Astrocyte (in vitro differentiated cells and primary cell): ENCODE data around the gene AMPD3. TPM values are rescaled to one million over a fixed set of nuclear protein-coding genes. Genes with fewer than 3 reads are reported as not detected.
A peak's percentile ranks its signal among the peaks of the same experiment; 100 is the strongest.

Experiments
- DNase-seq: peaks from one replicate; pipeline ENCODE4 v3.0.0-alpha.2; 2010; ENCODE audit warnings: low read depth
- FAIRE-seq: peaks from 2 replicates; lab custom pipeline; 2011; peaks lifted over from hg19 to GRCh38; lab: Jason Lieb, UNC
- H2AFZ ChIP-seq: 2 replicates; pipeline ENCODE4 v1.6.0; 2012; ENCODE audit warnings: low read depth, low read length, inconsistent platforms
- H3K27ac ChIP-seq: 2 replicates; pipeline ENCODE4 v1.5.1; 2011; ENCODE audit warnings: low read depth, low read length, inconsistent platforms
- H3K27me3 ChIP-seq: 2 replicates; pipeline ENCODE4 v1.6.0; 2011; ENCODE audit warnings: low read length, inconsistent platforms; ENCODE audit not compliant: insufficient read depth
- H3K36me3 ChIP-seq: 2 replicates; pipeline ENCODE4 v1.5.1; 2011; ENCODE audit warnings: low read length, inconsistent platforms; ENCODE audit not compliant: insufficient read depth
- H3K4me1 ChIP-seq: 2 replicates; pipeline ENCODE4 v1.5.1; 2011; ENCODE audit warnings: low read length, inconsistent platforms; ENCODE audit not compliant: insufficient read depth
- H3K4me2 ChIP-seq: 2 replicates; pipeline ENCODE4 v1.6.0; 2012; ENCODE audit warnings: low read length, inconsistent platforms
- H3K4me3 ChIP-seq: 2 replicates; pipeline ENCODE4 v1.5.1; 2011; ENCODE audit warnings: low read depth, mild to moderate bottlenecking, low read length, inconsistent platforms; ENCODE audit not compliant: insufficient read depth
- H3K79me2 ChIP-seq: 2 replicates; pipeline ENCODE4 v1.6.0; 2012; ENCODE audit warnings: mild to moderate bottlenecking, low read length, inconsistent platforms; ENCODE audit not compliant: insufficient read depth
- H3K9ac ChIP-seq: 2 replicates; pipeline ENCODE4 v1.6.0; 2012; ENCODE audit warnings: mild to moderate bottlenecking, low read length, inconsistent platforms
- H3K9me3 ChIP-seq: 2 replicates; pipeline ENCODE4 v1.5.1; 2012; ENCODE audit warnings: low read depth, mild to moderate bottlenecking, low read length, inconsistent platforms; ENCODE audit not compliant: insufficient read depth
- H4K20me1 ChIP-seq: 2 replicates; pipeline ENCODE4 v1.6.0; 2012; ENCODE audit warnings: low read length, inconsistent platforms; ENCODE audit not compliant: insufficient read depth
- H3K27ac Mint-ChIP-seq: one replicate; pipeline ENCODE4 v1.8.0; 2021; ENCODE audit warnings: mild to moderate bottlenecking, mixed read lengths; ENCODE audit not compliant: unreplicated experiment
- H3K27me3 Mint-ChIP-seq: one replicate; pipeline ENCODE4 v1.8.0; 2021; ENCODE audit warnings: low read depth, mixed read lengths; ENCODE audit not compliant: unreplicated experiment
- H3K36me3 Mint-ChIP-seq: one replicate; pipeline ENCODE4 v1.8.0; 2021; ENCODE audit warnings: low read depth, mixed read lengths; ENCODE audit not compliant: unreplicated experiment
- H3K4me1 Mint-ChIP-seq: one replicate; pipeline ENCODE4 v1.8.0; 2021; ENCODE audit warnings: low read depth, mixed read lengths; ENCODE audit not compliant: unreplicated experiment
- H3K4me3 Mint-ChIP-seq: one replicate; pipeline ENCODE4 v1.8.0; 2021; ENCODE audit warnings: mild to moderate bottlenecking, moderate library complexity, mixed read lengths; ENCODE audit not compliant: unreplicated experiment
- H3K9me3 Mint-ChIP-seq: one replicate; pipeline ENCODE4 v1.8.0; 2021; ENCODE audit warnings: mild to moderate bottlenecking, mixed read lengths; ENCODE audit not compliant: unreplicated experiment
- EZH2 ChIP-seq: IDR thresholded peaks from 2 replicates; pipeline ENCODE4 v1.6.1; 2012; ENCODE audit warnings: mild to moderate bottlenecking, low read length, inconsistent platforms; ENCODE audit not compliant: insufficient read depth
- total RNA-seq: library from RNA; stranded (reverse); gene quantifications from 2 replicates; pipeline ENCODE4 v1.2.1, GENCODE V29; 2021
- TF ChIP-seq, protein P1 (sequence below): IDR thresholded peaks from 2 replicates; pipeline ENCODE4 v1.5.1; 2011; ENCODE audit warnings: low read depth, mild to moderate bottlenecking, inconsistent platforms, low read length, moderate library complexity; ENCODE audit not compliant: insufficient read depth

AMPD3 gene
- total RNA-seq, 1 donor from 2014 or later = 5.6 TPM

DNA sequence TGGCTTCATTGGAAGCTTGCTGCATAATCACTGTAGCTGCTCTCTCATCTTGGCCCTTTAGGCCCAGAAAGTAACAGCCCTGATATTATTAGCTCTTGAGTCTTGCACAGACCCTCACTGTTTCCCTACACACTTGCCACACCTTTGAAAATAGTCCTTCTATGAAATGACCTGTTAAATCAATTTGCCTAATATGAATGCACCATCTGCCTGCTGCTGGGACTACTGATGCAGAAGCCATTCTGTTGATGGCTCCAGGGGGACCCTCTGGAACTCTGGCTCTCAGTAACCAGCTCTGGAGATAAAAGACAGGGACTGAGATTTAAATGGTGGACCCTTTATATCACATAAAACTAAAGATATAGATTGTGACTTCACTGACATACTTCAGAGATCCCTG is 14.7 kb upstream of the AMPD3 start:
- Mint-ChIP-seq H3K36me3 (no peaks in the 10 kb centered on the region), H3K4me1 (peaks cover 20% of the 10 kb centered on the region), H3K4me3 (no peak overlapping the region), H3K9me3 (peaks cover 2% of the 10 kb centered on the region), H3K27ac (no peak overlapping the region), H3K27me3 (peaks cover 8% of the 10 kb centered on the region)
- Histone ChIP-seq H4K20me1 (no peaks in the 10 kb centered on the region), H3K27ac (no peak overlapping the region), H2AFZ (no peak overlapping the region), H3K36me3 (no peaks in the 10 kb centered on the region), H3K79me2 (no peaks in the 10 kb centered on the region), H3K4me3 (no peak overlapping the region), H3K9ac (no peak overlapping the region), H3K4me1 (no peaks in the 10 kb centered on the region), H3K9me3 (no peaks in the 10 kb centered on the region), H3K4me2 (no peak overlapping the region), H3K27me3 (no peaks in the 10 kb centered on the region)
- DNase-seq = no peak
- FAIRE-seq = no peak
- TF ChIP-seq EZH2 = no peak
- TF ChIP-seq, protein P1, sequence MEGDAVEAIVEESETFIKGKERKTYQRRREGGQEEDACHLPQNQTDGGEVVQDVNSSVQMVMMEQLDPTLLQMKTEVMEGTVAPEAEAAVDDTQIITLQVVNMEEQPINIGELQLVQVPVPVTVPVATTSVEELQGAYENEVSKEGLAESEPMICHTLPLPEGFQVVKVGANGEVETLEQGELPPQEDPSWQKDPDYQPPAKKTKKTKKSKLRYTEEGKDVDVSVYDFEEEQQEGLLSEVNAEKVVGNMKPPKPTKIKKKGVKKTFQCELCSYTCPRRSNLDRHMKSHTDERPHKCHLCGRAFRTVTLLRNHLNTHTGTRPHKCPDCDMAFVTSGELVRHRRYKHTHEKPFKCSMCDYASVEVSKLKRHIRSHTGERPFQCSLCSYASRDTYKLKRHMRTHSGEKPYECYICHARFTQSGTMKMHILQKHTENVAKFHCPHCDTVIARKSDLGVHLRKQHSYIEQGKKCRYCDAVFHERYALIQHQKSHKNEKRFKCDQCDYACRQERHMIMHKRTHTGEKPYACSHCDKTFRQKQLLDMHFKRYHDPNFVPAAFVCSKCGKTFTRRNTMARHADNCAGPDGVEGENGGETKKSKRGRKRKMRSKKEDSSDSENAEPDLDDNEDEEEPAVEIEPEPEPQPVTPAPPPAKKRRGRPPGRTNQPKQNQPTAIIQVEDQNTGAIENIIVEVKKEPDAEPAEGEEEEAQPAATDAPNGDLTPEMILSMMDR = no peak

DNA sequence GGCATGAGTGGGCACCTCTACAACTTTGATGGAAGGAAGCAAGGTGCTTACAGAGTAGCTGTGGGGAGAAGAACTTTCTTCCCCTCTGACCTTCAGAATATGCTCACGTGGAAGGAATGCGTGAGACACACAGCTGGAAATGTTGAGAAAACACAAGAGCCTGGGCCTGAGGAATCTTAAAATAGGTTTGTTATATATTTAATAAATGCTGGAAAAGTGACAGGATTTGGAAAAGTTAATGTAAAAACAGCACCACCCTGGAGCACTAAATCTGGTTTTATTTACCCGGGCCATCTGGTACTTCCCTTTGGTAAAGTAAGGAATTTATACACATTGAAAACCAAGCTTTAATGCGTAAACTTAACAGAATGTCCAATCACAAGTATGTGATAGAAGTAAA is 14.0 kb upstream of the AMPD3 start:
- no peak overlapping the region for H3K9ac ChIP-seq
- Mint-ChIP-seq H3K27me3 (peaks cover 10% of the 10 kb centered on the region), H3K36me3 (no peaks in the 10 kb centered on the region), H3K27ac (no peak overlapping the region), H3K4me1 (peaks cover 20% of the 10 kb centered on the region), H3K9me3 (peaks cover 2% of the 10 kb centered on the region), H3K4me3 (no peak overlapping the region)
- H3K4me2 ChIP-seq = no peak overlapping the region
- no peaks in the 10 kb centered on the region for H3K79me2 ChIP-seq
- FAIRE-seq = no peak
- H3K4me3 ChIP-seq = no peak overlapping the region
- H3K27me3 ChIP-seq = no peaks in the 10 kb centered on the region
- no peaks in the 10 kb centered on the region for H3K4me1 ChIP-seq
- no peaks in the 10 kb centered on the region for H3K36me3 ChIP-seq
- H2AFZ ChIP-seq = no peak overlapping the region
- no peak for DNase-seq
- no peaks in the 10 kb centered on the region for H3K9me3 ChIP-seq
- TF ChIP-seq EZH2 = no peak
- TF ChIP-seq, protein P1 = no peak
- H3K27ac ChIP-seq = no peak overlapping the region
- no peaks in the 10 kb centered on the region for H4K20me1 ChIP-seq

DNA sequence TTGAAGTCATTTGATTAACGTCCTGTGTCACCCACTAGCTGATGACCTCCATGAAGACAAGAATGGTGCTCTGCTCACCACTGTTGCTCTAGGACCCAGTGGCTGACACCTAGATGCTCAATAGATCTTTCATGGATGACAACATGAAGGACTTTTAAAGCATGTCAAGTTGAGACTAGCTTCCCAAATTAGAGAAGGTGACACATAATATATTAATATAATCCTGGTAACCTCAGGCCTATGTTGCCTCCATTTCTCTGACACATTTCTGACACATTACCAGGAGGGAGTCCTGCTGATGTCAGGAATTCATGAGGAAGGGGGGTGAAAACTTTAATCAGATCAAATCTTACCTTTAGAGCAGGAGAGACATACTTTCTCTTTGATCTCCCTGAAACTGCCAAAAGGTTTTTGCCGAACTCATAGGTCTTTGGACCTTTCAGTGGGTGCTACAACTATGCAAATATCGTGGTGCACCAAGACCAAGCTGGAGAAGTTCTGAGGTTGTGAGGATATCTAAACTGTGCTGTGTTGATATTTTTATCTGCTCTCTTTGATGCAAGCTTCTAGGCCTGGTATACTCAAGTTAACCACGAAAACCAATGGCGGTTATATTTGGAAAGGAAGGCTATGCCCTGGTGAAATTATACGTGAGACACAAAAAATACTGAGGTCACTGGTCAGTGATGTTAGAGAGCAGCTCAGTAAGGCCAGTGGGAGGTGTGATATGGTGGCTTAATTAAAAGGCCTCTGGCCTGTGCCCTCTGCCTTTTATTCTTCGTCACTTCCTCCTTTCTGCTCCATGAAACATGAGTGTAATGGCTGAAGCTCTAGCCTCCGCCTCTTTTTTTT is 13.2 kb upstream of the AMPD3 start:
- Mint-ChIP-seq H3K36me3 (no peaks in the 10 kb centered on the region), H3K9me3 (no peaks in the 10 kb centered on the region), H3K27ac (no peak overlapping the region), H3K4me1 (peaks cover 20% of the 10 kb centered on the region), H3K4me3 (no peak overlapping the region), H3K27me3 (peaks cover 10% of the 10 kb centered on the region)
- no peak overlapping the region for H3K27ac ChIP-seq
- no peak overlapping the region for H3K4me3 ChIP-seq
- H3K27me3 ChIP-seq = no peaks in the 10 kb centered on the region
- no peaks in the 10 kb centered on the region for H3K36me3 ChIP-seq
- H3K9me3 ChIP-seq = no peaks in the 10 kb centered on the region
- DNase-seq (peak; percentile 47), FAIRE-seq (no peak)
- H4K20me1 ChIP-seq = no peaks in the 10 kb centered on the region
- TF ChIP-seq, protein P1 = no peak
- TF ChIP-seq EZH2 = no peak
- no peaks in the 10 kb centered on the region for H3K4me1 ChIP-seq
- no peaks in the 10 kb centered on the region for H3K79me2 ChIP-seq
- no peak overlapping the region for H3K4me2 ChIP-seq
- no peak overlapping the region for H3K9ac ChIP-seq
- no peak overlapping the region for H2AFZ ChIP-seq
